Activated T-cell treated with anti-CD3 and anti-CD28 coated beads, Interleukin-2, amount 50 U/mL, for 24 hours (primary cell): ENCODE measurements around the gene ZFP64.
"Not testable (repeated sequence)": the region's sequence is repeated elsewhere in the genome, so short reads cannot be mapped to it uniquely, and the experiment has no call there.

Experiments used
- DNase-seq: peaks from one replicate; pipeline ENCODE4 v3.0.0-alpha.2; 2020
- H3K27ac Mint-ChIP-seq: 2 replicates; pipeline ENCODE4 v1.8.0; 2020; ENCODE audit warnings: mild to moderate bottlenecking, mixed read lengths
- H3K27me3 Mint-ChIP-seq: 2 replicates; pipeline ENCODE4 v1.8.0; 2020; ENCODE audit warnings: mixed read lengths
- H3K36me3 Mint-ChIP-seq: 2 replicates; pipeline ENCODE4 v1.8.0; 2020; ENCODE audit warnings: low read depth, mixed read lengths
- H3K4me1 Mint-ChIP-seq: 2 replicates; pipeline ENCODE4 v1.8.0; 2020; ENCODE audit warnings: low read depth, mixed read lengths
- H3K4me3 Mint-ChIP-seq: 2 replicates; pipeline ENCODE4 v1.8.0; 2020; ENCODE audit warnings: mild to moderate bottlenecking, moderate library complexity, mixed read lengths
- H3K9me3 Mint-ChIP-seq: 2 replicates; pipeline ENCODE4 v1.8.0; 2020; ENCODE audit warnings: mixed read lengths

The ZFP64 gene

GRCh38 chr20:52160049-52160570 is 31.5 kb downstream of the ZFP64 start:
- Mint-ChIP-seq H3K36me3 (peaks cover 86% of the 10 kb centered on the region), H3K27me3 (no peaks in the 10 kb centered on the region), H3K4me3 (no peak overlapping the region), H3K27ac (no peak overlapping the region), H3K9me3 (peaks cover 6% of the 10 kb centered on the region), H3K4me1 (no peaks in the 10 kb centered on the region)
- DNase-seq, result no peak

GRCh38 chr20:52154575-52154974 is 37.0 kb downstream of the ZFP64 start:
- Mint-ChIP-seq H3K4me3 (no peak overlapping the region), H3K4me1 (peaks cover 3% of the 10 kb centered on the region), H3K27me3 (no peaks in the 10 kb centered on the region), H3K36me3 (peaks cover 84% of the 10 kb centered on the region), H3K9me3 (peaks cover 6% of the 10 kb centered on the region), H3K27ac (no peak overlapping the region)
- DNase-seq, result no peak

- no peak overlapping the region for H3K4me3 Mint-ChIP-seq
- peaks cover 6% of the 10 kb centered on the region for H3K9me3 Mint-ChIP-seq
- H3K4me1 Mint-ChIP-seq, result peaks cover 3% of the 10 kb centered on the region
- H3K27ac Mint-ChIP-seq, result no peak overlapping the region
- no peaks in the 10 kb centered on the region for H3K27me3 Mint-ChIP-seq
- DNase-seq, result no peak
- H3K36me3 Mint-ChIP-seq, result peaks cover 77% of the 10 kb centered on the region
Measured at GRCh38 chr20:52153896-52154295, 37.7 kb downstream of the ZFP64 start.

GRCh38 chr20:52152921-52153320 is 38.7 kb downstream of the ZFP64 start:
- DNase-seq, result no peak
- peaks cover 67% of the 10 kb centered on the region for H3K36me3 Mint-ChIP-seq
- no peaks in the 10 kb centered on the region for H3K27me3 Mint-ChIP-seq
- H3K9me3 Mint-ChIP-seq, result no peaks in the 10 kb centered on the region
- H3K4me1 Mint-ChIP-seq, result peaks cover 3% of the 10 kb centered on the region
- H3K4me3 Mint-ChIP-seq, result no peak overlapping the region
- no peak overlapping the region for H3K27ac Mint-ChIP-seq

GRCh38 chr20:52152416-52152815 is 39.2 kb downstream of the ZFP64 start:
- Mint-ChIP-seq H3K9me3 (no peaks in the 10 kb centered on the region), H3K36me3 (peaks cover 62% of the 10 kb centered on the region)

GRCh38 chr20:52150440-52151258 is 40.9 kb downstream of the ZFP64 start:
- Mint-ChIP-seq H3K27ac (no peak overlapping the region), H3K4me1 (peaks cover 3% of the 10 kb centered on the region), H3K4me3 (no peak overlapping the region), H3K36me3 (peaks cover 44% of the 10 kb centered on the region), H3K9me3 (no peaks in the 10 kb centered on the region), H3K27me3 (no peaks in the 10 kb centered on the region)
- DNase-seq, result no peak

More at GRCh38 chr20:52152416-52152815, 39.2 kb downstream of the ZFP64 start:
- H3K27ac Mint-ChIP-seq, result no peak overlapping the region
- H3K4me3 Mint-ChIP-seq, result no peak overlapping the region
- H3K27me3 Mint-ChIP-seq, result no peaks in the 10 kb centered on the region
- H3K4me1 Mint-ChIP-seq, result peaks cover 3% of the 10 kb centered on the region
- no peak for DNase-seq

GRCh38 chr20:52145587-52145986 is 46.0 kb downstream of the ZFP64 start:
- Mint-ChIP-seq H3K4me1 (peaks cover 2% of the 10 kb centered on the region), H3K27me3 (no peaks in the 10 kb centered on the region), H3K9me3 (no peaks in the 10 kb centered on the region), H3K27ac (no peak overlapping the region), H3K4me3 (no peak overlapping the region), H3K36me3 (peaks cover under 1% of the 10 kb centered on the region)
- DNase-seq, result no peak

GRCh38 chr20:52143277-52143676 is 48.3 kb downstream of the ZFP64 start:
- H3K4me3 Mint-ChIP-seq, result no peak overlapping the region
- H3K4me1 Mint-ChIP-seq, result peaks cover 2% of the 10 kb centered on the region
- no peaks in the 10 kb centered on the region for H3K9me3 Mint-ChIP-seq
- no peaks in the 10 kb centered on the region for H3K36me3 Mint-ChIP-seq
- DNase-seq, result no peak
- H3K27me3 Mint-ChIP-seq, result no peaks in the 10 kb centered on the region
- no peak overlapping the region for H3K27ac Mint-ChIP-seq

GRCh38 chr20:52142757-52143156 is 48.8 kb downstream of the ZFP64 start:
- H3K4me3 Mint-ChIP-seq, result no peak overlapping the region

GRCh38 chr20:52139986-52140385 is 51.6 kb downstream of the ZFP64 start:
- H3K27ac Mint-ChIP-seq, result no peak overlapping the region
- H3K9me3 Mint-ChIP-seq, result no peaks in the 10 kb centered on the region
- no peaks in the 10 kb centered on the region for H3K27me3 Mint-ChIP-seq
- no peak for DNase-seq
- H3K36me3 Mint-ChIP-seq, result no peaks in the 10 kb centered on the region
- peaks cover 2% of the 10 kb centered on the region for H3K4me1 Mint-ChIP-seq
- no peak overlapping the region for H3K4me3 Mint-ChIP-seq

More at GRCh38 chr20:52142757-52143156, 48.8 kb downstream of the ZFP64 start:
- Mint-ChIP-seq H3K27me3 (no peaks in the 10 kb centered on the region), H3K27ac (no peak overlapping the region), H3K36me3 (no peaks in the 10 kb centered on the region), H3K4me1 (peaks cover 2% of the 10 kb centered on the region), H3K9me3 (no peaks in the 10 kb centered on the region)
- DNase-seq, result no peak

- Mint-ChIP-seq H3K9me3 (no peaks in the 10 kb centered on the region), H3K27me3 (no peaks in the 10 kb centered on the region), H3K27ac (no peak overlapping the region), H3K4me3 (no peak overlapping the region), H3K4me1 (no peaks in the 10 kb centered on the region), H3K36me3 (no peaks in the 10 kb centered on the region)
- DNase-seq, result no peak
Measured at GRCh38 chr20:52137850-52138249, 53.7 kb downstream of the ZFP64 start.

- not testable (repeated sequence) for H3K9me3 Mint-ChIP-seq, H3K4me3 Mint-ChIP-seq, H3K27me3 Mint-ChIP-seq, H3K36me3 Mint-ChIP-seq, H3K27ac Mint-ChIP-seq, H3K4me1 Mint-ChIP-seq, DNase-seq
Measured at GRCh38 chr20:52133714-52134113, 57.9 kb downstream of the ZFP64 start.

- no peaks in the 10 kb centered on the region for H3K27me3 Mint-ChIP-seq
- no peak overlapping the region for H3K4me3 Mint-ChIP-seq
- no peaks in the 10 kb centered on the region for H3K9me3 Mint-ChIP-seq
- H3K27ac Mint-ChIP-seq, result no peak overlapping the region
- H3K4me1 Mint-ChIP-seq, result peaks cover 2% of the 10 kb centered on the region
- no peaks in the 10 kb centered on the region for H3K36me3 Mint-ChIP-seq
- DNase-seq, result no peak
Measured at GRCh38 chr20:52132337-52132736, 59.2 kb downstream of the ZFP64 start.

- Mint-ChIP-seq H3K27me3 (no peaks in the 10 kb centered on the region), H3K36me3 (no peaks in the 10 kb centered on the region), H3K4me3 (no peak overlapping the region), H3K9me3 (no peaks in the 10 kb centered on the region), H3K27ac (no peak overlapping the region), H3K4me1 (peaks cover 2% of the 10 kb centered on the region)
- no peak for DNase-seq
Measured at GRCh38 chr20:52131048-52131643, 60.4 kb downstream of the ZFP64 start.

- peaks cover 2% of the 10 kb centered on the region for H3K4me1 Mint-ChIP-seq
- H3K27me3 Mint-ChIP-seq, result no peaks in the 10 kb centered on the region
- no peak overlapping the region for H3K27ac Mint-ChIP-seq
- no peaks in the 10 kb centered on the region for H3K36me3 Mint-ChIP-seq
- no peaks in the 10 kb centered on the region for H3K9me3 Mint-ChIP-seq
- H3K4me3 Mint-ChIP-seq, result no peak overlapping the region
- DNase-seq, result no peak
Measured at GRCh38 chr20:52130406-52130805, 61.2 kb downstream of the ZFP64 start.
